Activated CD8-positive, alpha-beta T cell treated with anti-CD3 and anti-CD28 coated beads, Interleukin-2, amount 10 ng/mL, durations not matched to agents 7 days and 5 days (primary cell): ENCODE data around the gene BIRC5. TPM values are rescaled to one million over a fixed set of nuclear protein-coding genes. Genes with fewer than 3 reads are reported as not detected.

Experiments
- ATAC-seq: fragments of 150-1000 bp; cut with Tn5 transposase; one replicate; pipeline ENCODE4 v1.10.0; 2021; ENCODE audit warnings: moderate library complexity
- CTCF ChIA-PET: fragments of 350-600 bp; sonication (Branson Sonifier 250); formaldehyde crosslinking; loops from one replicate; lab custom pipeline; 2021; ENCODE audit warnings: antibody characterized with exemption; lab: Charles Lee
- POLR2A ChIA-PET: fragments of 350-600 bp; sonication (Branson Sonifier 250); formaldehyde crosslinking; loops from one replicate; lab custom pipeline; 2021; ENCODE audit warnings: antibody characterized with exemption; lab: Charles Lee
- DNase-seq: peaks from one replicate; pipeline ENCODE4 v3.0.0-alpha.2; 2020
- H3K27ac Mint-ChIP-seq: one replicate; pipeline ENCODE4 v1.8.0; 2021; ENCODE audit warnings: mild to moderate bottlenecking, mixed read lengths
- H3K27me3 Mint-ChIP-seq: one replicate; pipeline ENCODE4 v1.8.0; 2021; ENCODE audit warnings: low read depth, mixed read lengths
- H3K36me3 Mint-ChIP-seq: one replicate; pipeline ENCODE4 v1.8.0; 2021; ENCODE audit warnings: low read depth, mixed read lengths
- H3K4me1 Mint-ChIP-seq: one replicate; pipeline ENCODE4 v1.8.0; 2021; ENCODE audit warnings: low read depth, mixed read lengths
- H3K4me3 Mint-ChIP-seq: one replicate; pipeline ENCODE4 v1.8.0; 2021; ENCODE audit warnings: mild to moderate bottlenecking, mixed read lengths
- H3K9me3 Mint-ChIP-seq: one replicate; pipeline ENCODE4 v1.8.0; 2022; ENCODE audit warnings: mixed read lengths; ENCODE audit not compliant: insufficient read depth
- total RNA-seq, 2 experiments: library from RNA; stranded (reverse); gene quantifications; one replicate each; pipeline ENCODE4 v1.2.3, GENCODE V29; 2021

Gene BIRC5
- total RNA-seq, 2 experiments from 2014 or later, result 108 to 114 TPM

DNA sequence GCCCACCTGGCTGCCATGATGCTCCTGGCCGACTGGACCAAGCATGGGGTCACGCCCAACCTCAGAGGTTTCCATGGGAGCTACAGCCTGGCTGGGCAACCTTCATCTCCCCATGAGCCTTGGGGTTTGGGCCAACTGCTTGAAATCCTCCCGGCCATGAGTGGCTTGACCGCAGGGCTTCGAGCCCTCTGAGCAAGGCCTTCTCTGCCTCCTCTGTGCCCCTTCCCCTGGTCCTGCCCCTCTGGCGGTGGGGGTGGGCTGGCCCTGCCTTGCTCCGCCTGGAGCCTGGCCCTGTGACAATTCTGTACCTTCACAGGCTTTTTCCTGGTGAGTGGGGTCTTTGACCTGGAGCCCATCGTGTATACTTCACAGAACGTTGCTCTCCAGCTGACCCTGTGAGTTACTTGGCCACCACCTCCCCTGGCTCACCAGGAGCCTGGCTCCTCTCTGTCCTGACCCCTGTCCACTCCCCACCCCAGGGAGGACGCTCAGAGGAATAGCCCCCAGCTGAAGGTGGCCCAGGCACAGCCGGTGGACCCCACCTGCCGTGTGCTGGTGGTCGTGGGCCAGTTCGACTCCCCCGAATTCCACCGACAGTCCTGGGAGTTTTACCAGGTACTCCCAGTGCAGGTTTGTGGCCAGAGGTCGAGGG is 8.8 kb upstream of the BIRC5 start:
- DNase-seq, result no peak
- Mint-ChIP-seq H3K27me3 (no peaks in the 10 kb centered on the region), H3K27ac (no peak overlapping the region), H3K4me3 (no peak overlapping the region), H3K36me3 (peaks cover 3% of the 10 kb centered on the region), H3K4me1 (no peaks in the 10 kb centered on the region), H3K9me3 (no peaks in the 10 kb centered on the region)
- ATAC-seq, result no peak
- ChIA-PET POLR2A (no interaction called here), CTCF (interaction anchor here (0.8 kb wide), 1 partner anchor 92 kb away, joined by 3 read pairs; no protein-coding TSS in a partner anchor)

- ATAC-seq, result no peak
- no peak for DNase-seq
- no peaks in the 10 kb centered on the region for H3K4me1 Mint-ChIP-seq
- peaks cover 3% of the 10 kb centered on the region for H3K36me3 Mint-ChIP-seq
- POLR2A ChIA-PET, result no interaction called here
- H3K9me3 Mint-ChIP-seq, result no peaks in the 10 kb centered on the region
- H3K27ac Mint-ChIP-seq, result no peak overlapping the region
- H3K27me3 Mint-ChIP-seq, result no peaks in the 10 kb centered on the region
- H3K4me3 Mint-ChIP-seq, result no peak overlapping the region
- CTCF ChIA-PET, result no interaction called here
Measured at GRCh38 chr17:78206298-78206697, 7.8 kb upstream of the BIRC5 start.

GRCh38 chr17:78208486-78208885 is 5.6 kb upstream of the BIRC5 start:
- no peak overlapping the region for H3K4me3 Mint-ChIP-seq
- H3K36me3 Mint-ChIP-seq, result peaks cover 3% of the 10 kb centered on the region
- ChIA-PET POLR2A (no interaction called here), CTCF (interaction anchor here (0.6 kb wide), 1 partner anchor 1757 kb away, joined by 3 read pairs; no protein-coding TSS in a partner anchor)
- no peaks in the 10 kb centered on the region for H3K9me3 Mint-ChIP-seq
- no peak overlapping the region for H3K27ac Mint-ChIP-seq
- ATAC-seq, result no peak
- H3K27me3 Mint-ChIP-seq, result no peaks in the 10 kb centered on the region
- no peaks in the 10 kb centered on the region for H3K4me1 Mint-ChIP-seq
- DNase-seq, result no peak

DNA sequence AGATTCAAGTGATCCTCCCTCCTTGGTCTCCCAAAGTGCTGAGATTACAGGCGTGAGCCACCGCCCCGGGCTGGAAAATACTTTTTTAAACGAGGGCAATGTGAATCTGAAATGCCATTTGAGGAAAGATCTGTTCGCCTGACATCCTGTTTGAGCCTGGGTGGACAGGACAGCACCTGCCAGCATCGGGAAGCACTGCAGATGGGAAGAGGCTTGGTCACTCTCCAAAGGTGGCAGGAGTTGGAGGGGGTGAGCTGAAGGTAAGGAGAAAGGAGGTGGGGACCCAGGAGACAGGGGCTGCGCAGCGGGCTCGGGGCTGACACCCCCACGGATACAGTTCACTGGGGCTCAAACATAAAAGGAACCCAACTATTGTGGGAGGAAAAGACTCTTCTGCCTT is 3.9 kb upstream of the BIRC5 start:
- H3K4me3 Mint-ChIP-seq, result no peak overlapping the region
- no peak overlapping the region for H3K27ac Mint-ChIP-seq
- H3K27me3 Mint-ChIP-seq, result no peaks in the 10 kb centered on the region
- CTCF ChIA-PET, result no interaction called here
- no peaks in the 10 kb centered on the region for H3K9me3 Mint-ChIP-seq
- peaks cover 4% of the 10 kb centered on the region for H3K36me3 Mint-ChIP-seq
- ATAC-seq (no peak), DNase-seq (no peak)
- H3K4me1 Mint-ChIP-seq, result peaks cover 9% of the 10 kb centered on the region
- POLR2A ChIA-PET, result no interaction called here

DNA sequence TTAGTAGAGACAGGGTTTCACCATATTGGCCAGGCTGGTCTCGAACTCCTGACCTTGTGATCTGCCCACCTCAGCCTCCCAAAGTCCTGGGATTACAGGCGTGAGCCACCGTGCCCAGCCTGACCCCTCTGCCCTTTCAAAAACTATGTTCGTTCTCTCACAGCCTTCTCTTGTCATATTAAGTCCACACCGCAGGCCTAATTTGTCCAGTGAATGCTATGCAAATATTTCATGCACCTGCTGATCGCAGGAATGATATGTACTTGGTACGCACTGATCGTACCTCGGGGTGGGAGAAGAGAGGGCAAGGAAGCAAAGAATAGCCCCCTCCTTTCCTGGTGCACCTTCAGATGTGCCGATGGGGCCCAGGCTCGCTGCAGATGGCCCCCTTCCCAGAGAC is 3.0 kb upstream of the BIRC5 start:
- POLR2A ChIA-PET, result no interaction called here
- ATAC-seq, result no peak

DNA sequence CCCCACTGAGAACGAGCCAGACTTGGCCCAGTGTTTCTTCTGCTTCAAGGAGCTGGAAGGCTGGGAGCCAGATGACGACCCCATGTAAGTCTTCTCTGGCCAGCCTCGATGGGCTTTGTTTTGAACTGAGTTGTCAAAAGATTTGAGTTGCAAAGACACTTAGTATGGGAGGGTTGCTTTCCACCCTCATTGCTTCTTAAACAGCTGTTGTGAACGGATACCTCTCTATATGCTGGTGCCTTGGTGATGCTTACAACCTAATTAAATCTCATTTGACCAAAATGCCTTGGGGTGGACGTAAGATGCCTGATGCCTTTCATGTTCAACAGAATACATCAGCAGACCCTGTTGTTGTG is 631 bp downstream of the BIRC5 start:
- CTCF ChIA-PET, result interaction anchor here (0.9 to 1.2 kb wide), 2 partner anchors 35 to 130 kb away, joined by 3 to 4 read pairs; no protein-coding TSS in a partner anchor
- H3K36me3 Mint-ChIP-seq, result peaks cover 30% of the 10 kb centered on the region
- H3K27me3 Mint-ChIP-seq, result no peaks in the 10 kb centered on the region
- POLR2A ChIA-PET, result interaction anchor here (0.6 to 1.7 kb wide), 5 partner anchors 9 to 1625 kb away, joined by 3 to 8 read pairs (median 5); partner anchors contain the start of genes CBX4 and TNRC6C
- H3K9me3 Mint-ChIP-seq, result no peaks in the 10 kb centered on the region
- ATAC-seq, result no peak
- H3K4me1 Mint-ChIP-seq, result peaks cover 26% of the 10 kb centered on the region
- peak overlapping the region; percentile 94 for H3K27ac Mint-ChIP-seq
- H3K4me3 Mint-ChIP-seq, result peak overlapping the region; percentile 98
- DNase-seq, result peak; percentile 25

More for the DNA sequence above, 3.0 kb upstream of the BIRC5 start:
- Mint-ChIP-seq H3K27ac (no peak overlapping the region), H3K9me3 (no peaks in the 10 kb centered on the region), H3K36me3 (peaks cover 10% of the 10 kb centered on the region), H3K4me1 (peaks cover 15% of the 10 kb centered on the region), H3K4me3 (no peak overlapping the region), H3K27me3 (no peaks in the 10 kb centered on the region)
- CTCF ChIA-PET, result no interaction called here
- no peak for DNase-seq

- no peaks in the 10 kb centered on the region for H3K9me3 Mint-ChIP-seq
- H3K4me1 Mint-ChIP-seq, result peaks cover 23% of the 10 kb centered on the region
- DNase-seq, result no peak
- POLR2A ChIA-PET, result interaction anchor here (0.9 to 1.1 kb wide), 2 partner anchors 23 to 92 kb away, joined by 3 read pairs; no protein-coding TSS in a partner anchor
- ATAC-seq, result no peak
- CTCF ChIA-PET, result no interaction called here
- no peak overlapping the region for H3K27ac Mint-ChIP-seq
- H3K27me3 Mint-ChIP-seq, result no peaks in the 10 kb centered on the region
- H3K36me3 Mint-ChIP-seq, result peaks cover 61% of the 10 kb centered on the region
- no peak overlapping the region for H3K4me3 Mint-ChIP-seq
Measured at GRCh38 chr17:78219396-78220150, 5.5 kb downstream of the BIRC5 start.

DNA sequence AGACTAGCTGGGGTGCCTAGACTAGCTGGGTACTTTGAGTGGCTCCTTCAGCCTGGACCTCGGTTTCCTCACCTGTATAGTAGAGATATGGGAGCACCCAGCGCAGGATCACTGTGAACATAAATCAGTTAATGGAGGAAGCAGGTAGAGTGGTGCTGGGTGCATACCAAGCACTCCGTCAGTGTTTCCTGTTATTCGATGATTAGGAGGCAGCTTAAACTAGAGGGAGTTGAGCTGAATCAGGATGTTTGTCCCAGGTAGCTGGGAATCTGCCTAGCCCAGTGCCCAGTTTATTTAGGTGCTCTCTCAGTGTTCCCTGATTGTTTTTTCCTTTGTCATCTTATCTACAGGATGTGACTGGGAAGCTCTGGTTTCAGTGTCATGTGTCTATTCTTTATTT is 9.0 kb downstream of the BIRC5 start:
- CTCF ChIA-PET, result interaction anchor here (0.6 to 1.4 kb wide), 2 partner anchors 29 to 220 kb away, joined by 3 to 4 read pairs; no protein-coding TSS in a partner anchor
- H3K27me3 Mint-ChIP-seq, result peaks cover 2% of the 10 kb centered on the region

GRCh38 chr17:78223765-78224164 is 9.7 kb downstream of the BIRC5 start:
- Mint-ChIP-seq H3K4me3 (no peak overlapping the region), H3K9me3 (no peaks in the 10 kb centered on the region), H3K27ac (no peak overlapping the region), H3K4me1 (peaks cover 11% of the 10 kb centered on the region), H3K27me3 (peaks cover 6% of the 10 kb centered on the region), H3K36me3 (peaks cover 50% of the 10 kb centered on the region)
- ChIA-PET CTCF (interaction anchor here (1.4 kb wide), 1 partner anchor 28 kb away, joined by 4 read pairs; no protein-coding TSS in a partner anchor), POLR2A (interaction anchor here (1.1 to 1.4 kb wide), 2 partner anchors 9 to 38 kb away, joined by 3 to 4 read pairs; no protein-coding TSS in a partner anchor)
- DNase-seq, result no peak
- ATAC-seq, result no peak

More for the DNA sequence above, 9.0 kb downstream of the BIRC5 start:
- Mint-ChIP-seq H3K4me1 (peaks cover 11% of the 10 kb centered on the region), H3K9me3 (no peaks in the 10 kb centered on the region), H3K4me3 (no peak overlapping the region), H3K36me3 (peaks cover 53% of the 10 kb centered on the region), H3K27ac (no peak overlapping the region)
- no peak for ATAC-seq
- POLR2A ChIA-PET, result interaction anchor here (1.1 to 1.4 kb wide), 2 partner anchors 8 to 37 kb away, joined by 3 to 4 read pairs; no protein-coding TSS in a partner anchor
- DNase-seq, result no peak

GRCh38 chr17:78224231-78225087 is 10.4 kb downstream of the BIRC5 start:
- Mint-ChIP-seq H3K4me3 (no peak overlapping the region), H3K4me1 (peaks cover 7% of the 10 kb centered on the region), H3K36me3 (peaks cover 43% of the 10 kb centered on the region), H3K27me3 (peaks cover 6% of the 10 kb centered on the region), H3K9me3 (no peaks in the 10 kb centered on the region), H3K27ac (no peak overlapping the region)
- CTCF ChIA-PET, result no interaction called here
- ATAC-seq (no peak), DNase-seq (no peak)
- POLR2A ChIA-PET, result interaction anchor here (0.6 to 1.4 kb wide), 2 partner anchors 10 to 80 kb away, joined by 3 to 4 read pairs; no protein-coding TSS in a partner anchor
